Suprapubic skin (tissue), 4 donors: ENCODE results near the gene SERPINI1.

ENCODE experiments used
- EP300 ChIP-seq: sonication (generic); formaldehyde crosslinking; IDR thresholded peaks from one replicate; pipeline ENCODE4 v1.6.1; 2017; ENCODE audit warnings: antibody characterized with exemption
- POLR2A ChIP-seq, 2 donors: fragments of 450-650 bp; IDR thresholded peaks; one replicate each; pipeline ENCODE4 v1.6.1; 2017; ENCODE audit warnings: antibody characterized with exemption in 2 of 2, mild to moderate bottlenecking in 2 of 2, moderate library complexity in 2 of 2
- POLR2AphosphoS5 ChIP-seq, 3 donors: sonication (generic); formaldehyde crosslinking; IDR thresholded peaks; one replicate each; pipeline ENCODE4 v1.6.1; 2017; ENCODE audit warnings: antibody characterized with exemption in 3 of 3
- TF ChIP-seq, protein P1 (sequence below), 2 donors: fragments of 200-600 bp in 1 of 2; fragments of 450-650 bp in 1 of 2; sonication (generic) in 1 of 2; IDR thresholded peaks; one replicate each; pipeline ENCODE4 v1.5.1; 2016 to 2019; ENCODE audit warnings: antibody characterized with exemption in 2 of 2, mild to moderate bottlenecking in 1 of 2, moderate library complexity in 1 of 2

DNA sequence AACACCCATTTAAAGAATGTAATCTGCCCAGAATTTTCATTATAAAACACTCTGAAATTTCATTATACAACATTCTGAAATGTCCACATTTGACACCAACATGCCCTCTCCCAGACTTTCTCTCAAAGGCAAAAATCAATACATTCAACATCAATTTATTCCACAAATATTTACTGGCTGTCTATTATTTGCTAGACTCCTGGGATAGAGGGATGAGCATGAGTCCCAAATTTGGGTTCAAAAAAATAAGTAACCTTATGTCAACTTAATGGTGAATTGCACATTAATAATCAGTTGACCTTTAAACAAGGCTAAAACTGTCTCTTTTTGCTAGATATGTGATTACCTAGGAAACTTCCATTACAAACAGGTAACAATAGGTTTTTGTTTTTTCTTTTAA is 109.0 kb downstream of the SERPINI1 start:
- TF ChIP-seq, protein P1, sequence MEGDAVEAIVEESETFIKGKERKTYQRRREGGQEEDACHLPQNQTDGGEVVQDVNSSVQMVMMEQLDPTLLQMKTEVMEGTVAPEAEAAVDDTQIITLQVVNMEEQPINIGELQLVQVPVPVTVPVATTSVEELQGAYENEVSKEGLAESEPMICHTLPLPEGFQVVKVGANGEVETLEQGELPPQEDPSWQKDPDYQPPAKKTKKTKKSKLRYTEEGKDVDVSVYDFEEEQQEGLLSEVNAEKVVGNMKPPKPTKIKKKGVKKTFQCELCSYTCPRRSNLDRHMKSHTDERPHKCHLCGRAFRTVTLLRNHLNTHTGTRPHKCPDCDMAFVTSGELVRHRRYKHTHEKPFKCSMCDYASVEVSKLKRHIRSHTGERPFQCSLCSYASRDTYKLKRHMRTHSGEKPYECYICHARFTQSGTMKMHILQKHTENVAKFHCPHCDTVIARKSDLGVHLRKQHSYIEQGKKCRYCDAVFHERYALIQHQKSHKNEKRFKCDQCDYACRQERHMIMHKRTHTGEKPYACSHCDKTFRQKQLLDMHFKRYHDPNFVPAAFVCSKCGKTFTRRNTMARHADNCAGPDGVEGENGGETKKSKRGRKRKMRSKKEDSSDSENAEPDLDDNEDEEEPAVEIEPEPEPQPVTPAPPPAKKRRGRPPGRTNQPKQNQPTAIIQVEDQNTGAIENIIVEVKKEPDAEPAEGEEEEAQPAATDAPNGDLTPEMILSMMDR (IDR thresholded peaks at IDR 0.05) = no peak
- TF ChIP-seq POLR2A (IDR thresholded peaks at IDR 0.05) (no peak), POLR2AphosphoS5 (IDR thresholded peaks at IDR 0.05) (no peak), EP300 (no peak)
